Astrocyte of the spinal cord (primary cell): ENCODE data around the gene SKA1.
A peak's percentile ranks its signal among the peaks of the same experiment; 100 is the strongest.
"Not testable (repeated sequence)": the region's sequence is repeated elsewhere in the genome, so short reads cannot be mapped to it uniquely, and the experiment has no call there.

Source experiments
- DNase-seq: peaks from one replicate; pipeline ENCODE4 v3.0.0; 2011; ENCODE audit warnings: low read depth, low spot score
- H3K4me3 ChIP-seq: 2 replicates; pipeline ENCODE4 v1.5.1; 2011; ENCODE audit warnings: low read depth, mild to moderate bottlenecking, low read length, moderate library complexity
- CTCF ChIP-seq: IDR thresholded peaks from 2 replicates; pipeline ENCODE4 v1.5.1; 2012; ENCODE audit warnings: low read depth, mild to moderate bottlenecking, low read length, inconsistent platforms
- in situ Hi-C: cut with HindIII; loops from 2 replicates; pipeline ENCODE4 v1.10.0; 2017; ENCODE audit warnings: low sequenced_read_pairs

SKA1 gene

DNA sequence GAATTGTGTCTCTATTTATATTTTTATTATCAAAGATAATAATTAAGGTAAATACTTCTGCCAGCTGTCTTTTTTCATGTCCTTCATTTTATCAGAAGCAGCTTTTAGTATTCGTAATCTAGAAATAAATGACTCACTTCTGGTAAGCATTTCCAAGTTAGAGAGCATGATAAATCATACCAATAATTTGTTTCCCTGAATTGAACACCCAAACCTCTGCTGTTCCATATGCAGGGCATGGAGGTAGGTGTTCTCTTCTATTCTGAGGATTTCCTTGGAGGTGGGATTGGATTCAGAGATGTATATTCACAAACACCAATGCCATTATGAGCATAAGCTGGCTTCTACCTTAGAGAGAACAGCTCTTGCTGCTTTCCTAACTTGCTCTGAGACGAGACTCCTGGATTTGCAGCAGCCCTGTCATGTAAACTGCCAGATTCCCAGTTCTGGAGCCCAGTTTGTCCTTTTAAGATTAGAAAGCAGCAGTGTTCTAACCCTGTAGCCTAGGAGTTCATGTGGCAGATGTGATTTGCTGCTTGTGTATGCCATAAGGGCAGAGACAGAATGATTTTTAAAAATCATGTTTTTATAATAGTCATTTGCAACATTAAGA lies 47.5 kb downstream of the SKA1 start:
- TF ChIP-seq CTCF: no peak
- in situ Hi-C loops: no loop called here
- H3K4me3 ChIP-seq: no peak overlapping the region
- no peak for DNase-seq

- in situ Hi-C loops: no loop called here
- no peak overlapping the region for H3K4me3 ChIP-seq
- no peak for TF ChIP-seq CTCF
- DNase-seq: no peak
Measured at GRCh38 chr18:50424877-50425690, 50.2 kb downstream of the SKA1 start.

GRCh38 chr18:50427896-50428295 lies 53.0 kb downstream of the SKA1 start:
- TF ChIP-seq CTCF: no peak
- no peak overlapping the region for H3K4me3 ChIP-seq
- in situ Hi-C loops: no loop called here
- no peak for DNase-seq

DNA sequence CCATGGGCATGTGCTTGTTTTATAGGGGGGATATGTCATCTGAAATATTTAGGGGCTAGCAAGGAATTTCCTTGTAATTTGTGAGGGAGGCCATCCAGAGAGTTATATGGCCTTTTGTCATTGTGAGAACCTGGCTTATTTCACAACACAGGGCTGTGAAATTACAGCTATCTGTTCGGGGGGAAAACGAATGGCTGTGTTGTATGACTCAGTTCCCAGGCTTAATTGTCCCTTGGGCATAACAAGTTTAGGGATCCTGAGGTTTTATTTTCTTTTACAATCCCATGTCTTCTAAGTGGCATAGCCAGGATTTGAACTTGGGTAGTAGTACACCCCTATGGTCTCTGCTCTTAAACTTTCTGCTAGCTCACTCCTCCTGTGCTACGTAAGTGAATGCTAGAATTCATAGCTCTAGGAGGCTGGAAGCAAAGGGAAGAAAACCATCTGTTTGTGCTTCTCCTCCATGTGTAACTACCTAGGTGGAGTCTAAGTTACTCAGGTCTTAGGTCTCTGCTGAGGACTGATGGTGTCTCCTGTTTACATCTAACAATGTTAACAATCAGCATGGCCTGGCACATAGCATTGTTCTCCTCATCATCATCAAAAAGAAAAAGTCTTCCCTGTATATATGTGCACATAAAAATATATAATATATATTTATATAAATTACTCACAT lies 53.8 kb downstream of the SKA1 start:
- no peak for TF ChIP-seq CTCF
- no peak overlapping the region for H3K4me3 ChIP-seq
- in situ Hi-C loops: no loop called here
- no peak for DNase-seq

GRCh38 chr18:50429207-50429948 lies 54.5 kb downstream of the SKA1 start:
- no peak overlapping the region for H3K4me3 ChIP-seq
- DNase-seq: peak; percentile 32
- peak; percentile 38 for TF ChIP-seq CTCF
- in situ Hi-C loops: no loop called here

DNA sequence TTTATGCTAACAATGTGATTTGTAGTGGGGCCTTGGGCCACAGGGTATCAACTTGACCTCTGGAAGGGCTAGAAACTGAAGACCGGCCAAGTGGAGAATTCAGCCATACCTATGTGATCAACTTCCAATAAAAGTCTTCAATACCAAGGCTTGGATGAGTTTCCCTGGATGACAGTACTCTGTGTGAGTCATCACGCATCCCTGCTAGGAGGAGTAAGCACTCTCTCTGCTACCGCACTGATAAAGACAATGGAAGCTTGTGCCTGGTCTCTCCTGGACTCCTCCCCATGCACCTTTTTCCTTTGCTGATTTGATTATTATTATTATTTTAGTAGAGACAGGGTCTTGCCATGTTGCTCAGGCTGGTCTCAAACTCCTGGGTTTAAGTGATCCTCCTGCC lies 58.1 kb downstream of the SKA1 start:
- no peak overlapping the region for H3K4me3 ChIP-seq
- in situ Hi-C loops: no loop called here
- no peak for DNase-seq
- TF ChIP-seq CTCF: no peak

DNA sequence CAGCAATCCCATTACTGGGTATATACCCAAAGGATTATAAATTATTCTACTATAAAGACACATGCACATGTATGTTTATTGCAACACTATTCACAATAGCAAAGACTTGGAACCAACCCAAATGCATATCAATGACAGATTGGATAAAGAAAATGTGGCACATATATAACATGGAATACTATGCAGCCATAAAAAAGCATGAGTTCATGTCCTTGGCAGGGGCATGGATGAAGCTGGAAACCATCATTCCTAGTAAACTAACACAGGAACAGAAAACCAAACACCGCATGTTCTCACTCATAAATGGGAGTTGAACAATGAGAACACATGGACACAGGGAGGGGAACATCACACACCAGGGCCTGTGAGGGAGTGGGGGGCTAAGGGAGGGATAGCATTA lies 61.9 kb downstream of the SKA1 start:
- H3K4me3 ChIP-seq, DNase-seq, in situ Hi-C loops: not testable (repeated sequence)
